Breast epithelium (tissue), 4 donors: Measurements from ENCODE around the gene KLF7. TPM values are rescaled to one million over a fixed set of nuclear protein-coding genes. Genes with fewer than 3 reads are reported as not detected.

Source experiments
- DNase-seq, 2 donors: peaks; one replicate each; pipeline ENCODE4 v3.0.0-alpha.2; 2019; ENCODE audit warnings: low spot score in 2 of 2
- H3K27ac ChIP-seq, 2 donors: fragments of 200-600 bp; sonication (generic) in 1 of 2; one replicate each; pipeline ENCODE4 v1.5.1; 2016 to 2019; ENCODE audit warnings: mild to moderate bottlenecking in 1 of 2
- H3K27me3 ChIP-seq, 2 donors: fragments of 200-600 bp; sonication (generic) in 1 of 2; one replicate each; pipeline versions ENCODE4 v1.5.1 to v1.6.0; 2017 to 2019; ENCODE audit warnings: control low read depth in 1 of 2, mild to moderate bottlenecking in 1 of 2
- H3K36me3 ChIP-seq: fragments of 200-600 bp; one replicate; pipeline ENCODE4 v1.5.1; 2019
- H3K4me1 ChIP-seq, 2 donors: fragments of 200-600 bp; sonication (generic); one replicate each; pipeline ENCODE4 v1.5.1; 2016 to 2019; ENCODE audit warnings: control low read depth in 1 of 2
- H3K4me3 ChIP-seq, 3 donors: fragments of 200-600 bp; sonication (generic); 1 replicate in 2 of 3; 2 replicates in 1 of 3; pipeline ENCODE4 v1.5.1; 2016 to 2019; ENCODE audit warnings: mild to moderate bottlenecking in 3 of 3, moderate library complexity in 2 of 3
- H3K9me3 ChIP-seq, 2 donors: fragments of 200-600 bp; sonication (generic) in 1 of 2; one replicate each; pipeline ENCODE4 v1.5.1; 2016 to 2019; ENCODE audit warnings: control low read depth in 1 of 2
- POLR2A ChIP-seq: fragments of 450-650 bp; IDR thresholded peaks from one replicate; pipeline ENCODE4 v1.6.1; 2016; ENCODE audit warnings: antibody characterized with exemption, mild to moderate bottlenecking, moderate library complexity
- POLR2AphosphoS5 ChIP-seq, 3 donors: sonication (generic); formaldehyde crosslinking; IDR thresholded peaks; one replicate each; pipeline ENCODE4 v1.6.1; 2017; ENCODE audit warnings: antibody characterized with exemption in 3 of 3
- intact Hi-C: fragments of 100-400 bp; cut with DNase I; formaldehyde crosslinking; loops from one replicate; pipeline ENCODE4 v1.15.1; 2023; ENCODE audit warnings: low total_unique reads
- total RNA-seq, 3 donors: library from RNA; depleted of rRNA; stranded (reverse); fragments of >200 nt; gene quantifications; one replicate each; pipeline ENCODE4 v1.1.0, GENCODE V29; 2016
- TF ChIP-seq, protein P1 (sequence below), 3 donors: fragments of 450-650 bp; IDR thresholded peaks; one replicate each; pipeline ENCODE4 v1.5.1; 2016 to 2017; ENCODE audit warnings: antibody characterized with exemption in 3 of 3, mild to moderate bottlenecking in 3 of 3, moderate library complexity in 3 of 3

KLF7 gene
- total RNA-seq, 3 donors from 2014 or later, result 21.0 to 40.7 (median 37.3) TPM

DNA sequence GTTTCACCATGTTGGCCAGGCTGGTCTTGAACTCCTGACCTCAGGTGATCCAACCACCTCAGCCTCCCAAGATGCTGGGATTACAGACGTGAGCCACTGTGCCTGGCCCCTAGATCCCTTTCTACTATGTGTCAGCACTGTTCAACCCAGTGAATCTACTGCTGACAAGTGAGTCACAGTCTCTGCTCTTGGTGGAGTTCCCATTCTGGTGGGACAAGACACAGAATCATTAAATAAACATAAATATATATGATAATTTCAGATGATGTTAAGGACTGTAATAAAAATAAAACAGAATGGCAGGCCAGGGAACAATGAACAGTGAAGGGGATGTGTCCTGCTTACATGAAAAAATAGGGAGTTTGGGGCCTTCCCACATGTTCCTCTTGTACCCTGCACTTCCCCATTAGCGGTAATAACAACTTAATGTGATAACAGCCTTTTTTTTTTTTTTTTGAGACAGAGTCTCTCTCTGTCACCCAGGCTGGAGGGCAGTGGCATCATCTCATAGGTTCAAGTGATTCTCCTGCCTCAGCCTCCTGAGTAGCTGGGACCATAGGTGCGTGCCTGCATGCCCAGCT lies 114.3 kb downstream of the KLF7 start:
- TF ChIP-seq, protein P1, sequence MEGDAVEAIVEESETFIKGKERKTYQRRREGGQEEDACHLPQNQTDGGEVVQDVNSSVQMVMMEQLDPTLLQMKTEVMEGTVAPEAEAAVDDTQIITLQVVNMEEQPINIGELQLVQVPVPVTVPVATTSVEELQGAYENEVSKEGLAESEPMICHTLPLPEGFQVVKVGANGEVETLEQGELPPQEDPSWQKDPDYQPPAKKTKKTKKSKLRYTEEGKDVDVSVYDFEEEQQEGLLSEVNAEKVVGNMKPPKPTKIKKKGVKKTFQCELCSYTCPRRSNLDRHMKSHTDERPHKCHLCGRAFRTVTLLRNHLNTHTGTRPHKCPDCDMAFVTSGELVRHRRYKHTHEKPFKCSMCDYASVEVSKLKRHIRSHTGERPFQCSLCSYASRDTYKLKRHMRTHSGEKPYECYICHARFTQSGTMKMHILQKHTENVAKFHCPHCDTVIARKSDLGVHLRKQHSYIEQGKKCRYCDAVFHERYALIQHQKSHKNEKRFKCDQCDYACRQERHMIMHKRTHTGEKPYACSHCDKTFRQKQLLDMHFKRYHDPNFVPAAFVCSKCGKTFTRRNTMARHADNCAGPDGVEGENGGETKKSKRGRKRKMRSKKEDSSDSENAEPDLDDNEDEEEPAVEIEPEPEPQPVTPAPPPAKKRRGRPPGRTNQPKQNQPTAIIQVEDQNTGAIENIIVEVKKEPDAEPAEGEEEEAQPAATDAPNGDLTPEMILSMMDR (IDR thresholded peaks at IDR 0.05), result no peak
- TF ChIP-seq POLR2A, result no peak
- intact Hi-C loops, result no loop called here

DNA sequence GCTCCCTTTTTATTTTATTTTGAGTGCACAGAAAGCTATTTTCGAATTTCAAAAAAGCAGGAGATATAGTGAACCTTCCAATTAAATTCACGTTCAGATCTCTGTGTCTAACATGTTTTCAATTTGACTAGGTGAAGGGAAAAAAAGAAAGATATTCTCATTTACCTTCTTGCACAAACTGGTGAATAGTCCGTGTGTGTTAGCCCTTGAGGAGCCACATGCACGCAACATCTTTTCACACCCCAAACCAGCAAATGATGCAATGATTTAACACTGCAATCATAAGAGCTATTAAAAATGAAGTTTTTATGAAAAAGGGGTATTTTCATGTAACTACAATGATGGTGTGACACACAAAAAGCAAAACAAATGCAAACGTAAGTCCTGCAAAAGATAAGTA lies 116.6 kb downstream of the KLF7 start:
- no peaks in the 10 kb centered on the region for H3K36me3 ChIP-seq
- H3K4me1 ChIP-seq, result no peaks in the 10 kb centered on the region
- no peak for DNase-seq
- intact Hi-C loops, result no loop called here
- no peak overlapping the region for H3K4me3 ChIP-seq
- no peaks in the 10 kb centered on the region for H3K27me3 ChIP-seq
- no peaks in the 10 kb centered on the region for H3K9me3 ChIP-seq
- H3K27ac ChIP-seq, result no peak overlapping the region
- TF ChIP-seq POLR2A (no peak), POLR2AphosphoS5 (IDR thresholded peaks at IDR 0.05) (no peak)
- TF ChIP-seq, protein P1 (IDR thresholded peaks at IDR 0.05), result no peak

More for the DNA sequence above, 114.3 kb downstream of the KLF7 start:
- no peaks in the 10 kb centered on the region for H3K36me3 ChIP-seq
- H3K4me1 ChIP-seq, result no peaks in the 10 kb centered on the region
- H3K27ac ChIP-seq, result no peak overlapping the region
- no peak for DNase-seq
- no peaks in the 10 kb centered on the region for H3K9me3 ChIP-seq
- no peak overlapping the region for H3K4me3 ChIP-seq
- H3K27me3 ChIP-seq, result no peaks in the 10 kb centered on the region

DNA sequence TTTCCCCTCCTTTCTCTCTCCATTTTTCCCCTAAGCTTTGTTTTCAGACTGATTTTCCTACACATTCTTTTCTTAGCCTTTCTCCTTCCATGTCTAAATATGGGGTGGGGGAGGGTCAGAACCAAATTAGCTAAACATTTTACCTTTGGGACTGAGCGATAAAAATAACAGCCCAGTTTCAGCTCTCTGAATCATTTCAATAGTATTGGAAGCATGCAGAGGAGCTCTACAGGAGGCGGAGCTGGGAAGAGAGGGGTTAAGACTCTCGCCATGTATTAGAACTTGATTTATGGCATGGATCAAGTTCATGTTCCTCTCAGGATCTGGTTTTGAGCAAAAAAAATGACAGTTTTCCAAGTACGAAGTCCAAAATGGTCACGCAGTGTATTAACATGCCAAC lies 117.3 kb downstream of the KLF7 start:
- no peaks in the 10 kb centered on the region for H3K27me3 ChIP-seq
- H3K9me3 ChIP-seq, result no peaks in the 10 kb centered on the region
- H3K27ac ChIP-seq, result peak overlapping the region; percentile 22 to 54
- no peak for DNase-seq
- no peak overlapping the region for H3K4me3 ChIP-seq
- intact Hi-C loops, result no loop called here
- H3K4me1 ChIP-seq, result no peaks in the 10 kb centered on the region
- no peaks in the 10 kb centered on the region for H3K36me3 ChIP-seq
- TF ChIP-seq POLR2A (no peak), POLR2AphosphoS5 (IDR thresholded peaks at IDR 0.05) (no peak)
- TF ChIP-seq, protein P1 (IDR thresholded peaks at IDR 0.05), result no peak

DNA sequence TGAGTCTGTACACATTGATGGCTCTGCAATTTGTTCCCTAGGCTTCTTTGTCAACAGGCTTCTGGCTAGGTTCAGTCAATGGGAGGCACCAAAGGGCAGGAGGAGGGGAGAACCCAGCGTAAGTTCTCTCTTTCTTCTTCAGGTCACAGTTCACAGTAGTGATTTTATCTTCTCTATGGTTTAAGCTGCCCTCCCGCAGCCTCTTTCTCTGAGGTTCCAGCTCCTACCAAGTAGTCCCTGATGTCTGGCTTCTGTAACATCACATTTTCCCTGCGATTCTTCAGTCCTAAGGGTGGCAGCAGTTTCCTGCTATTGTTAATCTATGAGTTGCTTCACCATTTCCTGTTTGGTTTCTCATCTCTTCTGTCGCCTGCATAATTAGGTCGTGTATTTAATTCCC lies 119.0 kb downstream of the KLF7 start:
- no peak for DNase-seq
- Histone ChIP-seq H3K9me3 (no peaks in the 10 kb centered on the region), H3K4me3 (no peak overlapping the region), H3K27ac (no peak overlapping the region), H3K36me3 (no peaks in the 10 kb centered on the region), H3K4me1 (no peaks in the 10 kb centered on the region), H3K27me3 (no peaks in the 10 kb centered on the region)
- TF ChIP-seq, protein P1 (IDR thresholded peaks at IDR 0.05), result no peak
- intact Hi-C loops, result no loop called here

DNA sequence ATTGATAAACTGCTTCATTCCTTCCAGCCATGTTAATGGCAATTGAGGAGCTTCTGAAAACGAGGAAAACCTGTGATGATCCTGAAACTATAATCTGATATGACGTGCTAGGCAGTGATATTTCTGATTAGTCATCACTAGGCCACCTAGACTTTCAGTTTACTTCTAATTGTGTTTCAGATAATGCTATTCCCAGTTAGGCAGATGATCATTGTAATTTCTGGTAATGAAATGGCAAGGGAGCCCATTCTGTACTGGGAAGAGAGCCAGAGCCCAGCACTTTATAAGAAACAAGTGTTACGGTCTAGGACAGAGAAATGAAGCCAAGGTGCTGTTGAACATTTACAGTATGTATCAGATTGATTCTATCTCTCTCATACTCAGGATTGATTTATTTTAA lies 120.2 kb downstream of the KLF7 start:
- TF ChIP-seq POLR2AphosphoS5 (IDR thresholded peaks at IDR 0.05), result no peak
- intact Hi-C loops, result no loop called here
- H3K36me3 ChIP-seq, result no peaks in the 10 kb centered on the region
- no peak overlapping the region for H3K4me3 ChIP-seq
- no peaks in the 10 kb centered on the region for H3K4me1 ChIP-seq
- H3K9me3 ChIP-seq, result no peaks in the 10 kb centered on the region
- no peaks in the 10 kb centered on the region for H3K27me3 ChIP-seq
- DNase-seq, result no peak
- no peak overlapping the region for H3K27ac ChIP-seq
